D341Med (cell line): Measurements from ENCODE around the gene TTC3.
A peak's percentile ranks its signal among the peaks of the same experiment; 100 is the strongest.
"Not testable (repeated sequence)": the region's sequence is repeated elsewhere in the genome, so short reads cannot be mapped to it uniquely, and the experiment has no call there.

Source experiments
- DNase-seq: peaks from one replicate; pipeline ENCODE4 v3.0.0; 2012; ENCODE audit warnings: low spot score

The TTC3 gene, protein sequence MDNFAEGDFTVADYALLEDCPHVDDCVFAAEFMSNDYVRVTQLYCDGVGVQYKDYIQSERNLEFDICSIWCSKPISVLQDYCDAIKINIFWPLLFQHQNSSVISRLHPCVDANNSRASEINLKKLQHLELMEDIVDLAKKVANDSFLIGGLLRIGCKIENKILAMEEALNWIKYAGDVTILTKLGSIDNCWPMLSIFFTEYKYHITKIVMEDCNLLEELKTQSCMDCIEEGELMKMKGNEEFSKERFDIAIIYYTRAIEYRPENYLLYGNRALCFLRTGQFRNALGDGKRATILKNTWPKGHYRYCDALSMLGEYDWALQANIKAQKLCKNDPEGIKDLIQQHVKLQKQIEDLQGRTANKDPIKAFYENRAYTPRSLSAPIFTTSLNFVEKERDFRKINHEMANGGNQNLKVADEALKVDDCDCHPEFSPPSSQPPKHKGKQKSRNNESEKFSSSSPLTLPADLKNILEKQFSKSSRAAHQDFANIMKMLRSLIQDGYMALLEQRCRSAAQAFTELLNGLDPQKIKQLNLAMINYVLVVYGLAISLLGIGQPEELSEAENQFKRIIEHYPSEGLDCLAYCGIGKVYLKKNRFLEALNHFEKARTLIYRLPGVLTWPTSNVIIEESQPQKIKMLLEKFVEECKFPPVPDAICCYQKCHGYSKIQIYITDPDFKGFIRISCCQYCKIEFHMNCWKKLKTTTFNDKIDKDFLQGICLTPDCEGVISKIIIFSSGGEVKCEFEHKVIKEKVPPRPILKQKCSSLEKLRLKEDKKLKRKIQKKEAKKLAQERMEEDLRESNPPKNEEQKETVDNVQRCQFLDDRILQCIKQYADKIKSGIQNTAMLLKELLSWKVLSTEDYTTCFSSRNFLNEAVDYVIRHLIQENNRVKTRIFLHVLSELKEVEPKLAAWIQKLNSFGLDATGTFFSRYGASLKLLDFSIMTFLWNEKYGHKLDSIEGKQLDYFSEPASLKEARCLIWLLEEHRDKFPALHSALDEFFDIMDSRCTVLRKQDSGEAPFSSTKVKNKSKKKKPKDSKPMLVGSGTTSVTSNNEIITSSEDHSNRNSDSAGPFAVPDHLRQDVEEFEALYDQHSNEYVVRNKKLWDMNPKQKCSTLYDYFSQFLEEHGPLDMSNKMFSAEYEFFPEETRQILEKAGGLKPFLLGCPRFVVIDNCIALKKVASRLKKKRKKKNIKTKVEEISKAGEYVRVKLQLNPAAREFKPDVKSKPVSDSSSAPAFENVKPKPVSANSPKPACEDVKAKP (N-terminal part only)

DNA sequence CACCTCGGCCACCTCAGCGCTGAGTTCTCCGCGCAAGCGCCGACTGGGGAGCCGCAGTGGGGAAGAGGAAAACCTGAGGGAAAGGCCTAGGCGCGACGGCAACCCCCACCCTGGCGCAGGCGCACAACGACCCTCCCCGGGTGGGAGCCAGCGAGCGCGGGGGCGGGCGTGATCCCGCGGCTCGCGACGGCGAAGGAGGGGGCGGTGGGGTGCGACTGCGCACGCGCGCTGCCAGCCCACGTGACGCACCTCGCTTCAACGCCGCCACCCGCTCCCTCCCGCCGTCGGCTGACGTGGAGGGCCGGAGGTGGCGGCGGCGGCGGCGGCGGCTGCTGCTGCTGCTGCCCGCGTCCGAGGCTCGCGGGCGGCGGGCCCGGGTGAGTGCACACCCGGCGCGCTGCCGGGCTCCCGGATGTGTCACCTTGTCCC lies at the start of gene TTC3, which contains the start of gene PIGP:
Gene TTC3, plus strand, starts transcription at position 267 of the 429 bp plus-strand sequence. CDS start 14,004 bp downstream, outside the sequence.
Gene PIGP, minus strand, starts transcription at position 84 of the 429 bp plus-strand sequence. CDS start 556 bp downstream, outside the sequence.
- peak; percentile 99 for DNase-seq

DNA sequence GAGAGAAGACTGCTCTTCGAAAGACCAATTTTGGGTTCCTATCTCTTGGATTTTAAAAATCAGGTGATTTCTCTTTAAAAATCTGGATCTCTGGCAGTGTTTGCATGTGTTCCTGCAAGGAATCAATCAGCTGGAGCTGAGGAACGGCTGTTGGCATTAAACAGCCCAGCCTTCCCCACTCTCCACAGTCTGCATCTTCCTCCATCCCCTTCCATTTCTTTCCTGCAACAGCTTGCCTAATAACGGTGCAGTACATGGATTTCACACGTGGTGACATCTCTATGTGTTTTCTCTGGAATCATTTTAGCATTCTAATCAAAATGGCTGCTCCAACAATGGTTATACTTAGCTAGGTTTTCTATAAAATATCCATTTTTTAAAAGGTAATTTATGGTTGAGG lies 46.6 kb upstream of the TTC3 start:
- no peak for DNase-seq

DNA sequence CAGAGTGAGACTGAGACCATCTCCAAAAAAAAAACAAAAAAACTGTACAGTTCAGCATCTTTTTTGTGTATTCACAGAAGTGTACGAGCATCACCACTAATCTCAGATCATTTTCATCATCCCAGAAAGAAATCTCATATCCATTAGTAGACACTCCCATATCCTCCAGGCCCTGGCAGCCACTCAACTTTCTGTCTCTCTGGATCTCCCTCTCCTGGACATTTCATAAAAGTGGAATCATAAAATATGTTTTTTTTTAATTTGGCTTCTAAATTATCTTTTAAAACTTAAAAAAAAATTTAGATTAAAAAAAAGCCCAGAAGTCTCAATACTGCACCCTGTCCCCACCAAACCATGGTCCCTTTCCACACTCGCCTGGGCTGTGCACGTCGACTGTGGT lies 44.5 kb upstream of the TTC3 start:
- DNase-seq: no peak

DNA sequence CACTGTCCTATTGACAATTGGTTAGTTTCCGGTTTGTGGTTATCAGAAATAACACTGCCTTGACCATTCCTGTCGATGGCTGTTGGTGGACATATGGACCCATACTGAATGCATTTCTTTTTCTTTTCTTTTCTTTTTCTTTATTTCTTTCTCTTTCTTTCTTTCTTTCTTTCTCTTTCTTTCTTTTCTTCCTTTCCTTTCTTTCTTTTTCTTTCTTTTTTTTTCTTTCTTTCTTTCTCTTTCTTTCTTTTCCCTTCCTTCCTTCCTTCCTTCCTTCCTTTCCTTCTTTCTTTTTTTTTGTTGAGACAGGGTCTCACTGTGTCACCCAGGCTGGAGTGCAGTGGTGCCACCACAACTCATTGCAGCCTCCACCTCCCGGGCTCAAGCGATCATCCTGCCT lies 42.2 kb upstream of the TTC3 start:
- DNase-seq: no peak

DNA sequence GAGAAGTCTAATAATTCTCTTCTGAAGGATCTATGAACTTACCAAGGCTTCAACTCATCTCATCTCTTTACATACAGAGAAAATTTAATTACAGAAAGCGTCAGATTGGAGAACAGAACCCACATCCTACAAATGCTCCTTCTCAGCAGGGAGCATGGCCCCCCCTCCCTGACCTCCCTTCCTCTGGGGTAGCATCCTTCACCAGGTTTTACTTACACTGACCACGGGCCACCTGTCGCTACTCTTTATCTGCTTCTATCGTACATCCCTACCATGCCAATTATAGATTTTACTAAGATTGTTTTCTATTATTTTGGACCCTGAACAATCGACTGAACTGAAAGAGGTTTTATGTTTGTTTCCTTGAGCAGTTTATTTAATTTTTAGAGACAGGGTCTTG lies 40.8 kb upstream of the TTC3 start:
- no peak for DNase-seq

DNA sequence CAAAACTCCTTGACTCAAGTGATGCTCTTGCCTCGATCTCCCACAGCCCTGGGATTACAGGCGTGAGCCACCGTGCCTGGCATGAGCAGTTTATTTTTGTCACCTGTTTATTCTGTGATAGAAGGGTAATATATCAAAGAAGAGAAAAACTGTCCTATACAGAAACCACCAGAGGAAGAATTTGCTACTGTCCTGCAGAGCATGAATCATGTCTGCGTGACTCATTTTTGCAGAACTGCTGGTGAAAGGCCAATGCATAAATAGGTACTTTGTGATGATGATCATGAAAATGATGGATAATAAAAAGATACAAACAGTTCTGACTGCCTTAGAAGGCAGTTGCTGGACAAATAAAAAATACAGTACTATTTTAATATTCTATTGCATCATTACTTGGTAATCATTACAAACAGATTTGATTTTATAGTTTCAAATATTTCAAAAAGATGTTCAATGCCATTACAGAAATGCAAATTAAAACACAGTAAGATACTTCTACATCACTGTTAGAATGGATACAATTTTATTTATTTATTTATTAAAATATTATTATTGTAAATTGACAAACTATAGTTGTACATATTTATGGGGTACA lies 40.1 kb upstream of the TTC3 start:
- no peak for DNase-seq

DNA sequence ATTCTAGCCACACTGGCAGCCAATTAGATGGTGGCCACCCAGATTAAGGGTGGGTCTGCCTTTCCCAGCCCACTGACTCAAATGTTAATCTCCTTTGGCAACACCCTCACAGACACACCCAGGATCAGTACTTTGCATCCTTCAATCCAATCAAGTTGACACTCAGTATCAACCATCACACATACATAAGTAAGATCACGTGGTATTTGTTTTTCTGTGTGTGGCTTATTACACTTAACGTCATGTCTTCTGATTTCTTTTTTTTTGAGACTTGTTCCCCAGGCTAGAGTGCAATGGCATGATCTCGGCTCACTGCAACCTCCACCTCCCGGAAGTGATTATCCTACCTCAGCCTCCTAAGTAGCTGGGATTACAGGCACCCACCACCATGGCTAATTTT lies 38.7 kb upstream of the TTC3 start:
- not testable (repeated sequence) for DNase-seq

DNA sequence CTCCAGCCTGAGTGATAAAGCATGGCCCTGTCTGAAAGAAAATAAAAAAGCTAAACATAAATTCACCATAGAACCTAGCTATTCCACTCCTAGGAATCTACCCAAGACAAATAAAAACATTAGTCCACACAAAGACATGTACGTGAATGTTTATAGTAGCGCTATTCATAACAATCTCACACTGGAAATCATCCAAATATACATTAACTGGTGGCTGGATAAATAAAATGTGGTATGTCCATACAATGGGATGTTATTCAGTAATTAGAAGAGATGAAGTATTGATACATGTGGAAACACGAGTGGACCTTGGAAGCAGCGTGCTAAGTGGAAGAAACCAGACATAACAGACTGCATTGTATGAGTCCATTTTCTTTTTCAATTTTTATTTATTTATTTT lies 36.9 kb upstream of the TTC3 start:
- no peak for DNase-seq

DNA sequence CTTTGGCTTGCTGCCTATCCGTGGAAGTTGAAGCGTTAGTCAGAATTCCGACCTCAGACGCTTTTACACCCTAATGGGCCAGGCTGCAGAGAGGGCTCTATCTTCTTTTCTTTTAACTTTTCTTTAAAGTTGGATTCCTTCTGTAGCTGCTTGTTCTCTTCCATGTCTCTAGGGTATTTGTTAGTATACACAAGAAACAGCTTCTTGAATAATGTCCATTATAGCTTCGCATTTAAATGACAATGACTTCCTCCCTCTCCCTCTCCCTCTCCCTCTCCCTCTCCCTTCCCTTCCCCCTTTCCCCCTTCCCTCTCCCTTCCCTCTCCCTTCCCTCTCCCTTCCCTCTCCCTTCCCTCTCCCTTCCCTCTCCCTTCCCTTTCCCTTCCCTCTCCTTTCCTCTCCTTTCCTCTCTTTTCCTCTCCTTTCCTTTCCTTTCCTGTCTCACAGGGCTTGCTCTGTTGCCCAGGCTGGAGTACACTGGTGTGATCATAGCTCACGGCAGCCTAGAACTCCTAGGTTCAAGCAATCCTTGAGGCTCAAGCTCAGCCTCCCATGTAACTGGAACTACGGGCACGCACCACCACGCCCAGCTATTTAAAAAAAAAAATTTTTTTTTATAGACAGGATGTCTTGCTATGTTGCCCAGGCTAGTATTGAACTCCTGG lies 33.5 kb upstream of the TTC3 start:
- no peak for DNase-seq

DNA sequence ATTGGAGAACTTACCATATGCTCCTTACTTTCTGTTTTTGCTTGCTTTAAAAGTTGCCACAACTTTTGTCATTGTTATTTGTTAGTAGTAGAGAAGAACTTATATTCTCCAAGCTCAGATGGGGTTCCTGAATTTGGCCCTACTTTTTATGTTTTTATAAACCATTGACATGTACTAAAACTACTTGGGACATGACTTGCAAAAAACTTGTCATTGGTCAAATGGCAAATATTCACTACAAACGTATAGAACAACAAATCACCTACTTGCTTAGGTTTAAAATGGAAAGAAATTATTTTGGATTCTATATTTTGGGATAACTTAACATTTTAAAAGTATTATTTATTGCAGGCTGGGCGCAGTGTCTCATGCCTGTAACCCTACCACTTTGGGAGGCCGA lies 32.8 kb upstream of the TTC3 start:
- DNase-seq: no peak

DNA sequence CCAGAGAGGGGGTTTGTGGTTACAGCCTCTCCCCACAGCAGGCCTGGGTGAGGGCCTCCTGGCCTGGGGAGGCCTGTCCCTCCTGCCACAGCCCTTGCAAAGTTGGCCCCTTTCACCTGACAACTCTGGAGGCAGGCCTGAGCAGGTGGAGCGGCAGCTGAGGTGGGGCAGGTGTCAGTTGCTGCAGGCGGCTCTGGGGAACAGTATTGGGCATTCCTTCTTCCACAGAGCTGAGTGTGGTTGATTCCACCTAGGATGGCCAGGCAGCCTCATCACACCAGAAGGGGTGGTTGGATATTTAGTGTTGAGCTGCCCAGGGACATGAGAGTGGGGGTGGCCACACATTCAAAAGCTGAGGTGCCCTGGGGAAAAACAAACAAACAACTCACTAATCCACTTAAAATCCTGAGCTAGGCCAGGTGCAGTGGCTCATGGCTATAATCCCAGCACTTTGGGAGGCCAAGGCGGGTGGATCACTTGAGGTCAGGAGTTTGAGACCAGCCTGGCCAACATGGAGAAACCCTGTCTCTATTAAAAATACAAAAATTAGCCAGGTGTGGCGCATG lies 31.3 kb upstream of the TTC3 start:
- peak; percentile 50 for DNase-seq

DNA sequence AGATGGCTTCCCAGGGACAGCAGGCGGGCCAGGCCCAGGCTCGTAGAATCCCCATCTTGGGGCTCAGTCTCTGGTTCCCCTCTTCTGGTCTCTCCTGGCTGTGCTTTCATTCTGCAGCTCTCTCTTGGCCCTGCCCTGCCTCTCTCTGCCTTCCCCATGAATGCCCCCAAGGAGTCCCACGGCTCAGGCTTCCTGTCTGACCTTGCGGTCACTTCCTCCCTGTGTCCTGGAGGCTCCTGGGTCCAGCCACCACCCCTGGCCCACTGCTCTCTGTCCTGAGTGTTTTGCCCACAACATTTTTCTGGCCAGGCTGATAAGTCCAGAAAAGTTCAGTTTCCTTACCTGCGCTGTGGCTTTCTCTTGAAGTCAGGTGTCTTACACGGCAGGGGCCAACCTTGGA lies 29.2 kb upstream of the TTC3 start:
- DNase-seq: no peak

DNA sequence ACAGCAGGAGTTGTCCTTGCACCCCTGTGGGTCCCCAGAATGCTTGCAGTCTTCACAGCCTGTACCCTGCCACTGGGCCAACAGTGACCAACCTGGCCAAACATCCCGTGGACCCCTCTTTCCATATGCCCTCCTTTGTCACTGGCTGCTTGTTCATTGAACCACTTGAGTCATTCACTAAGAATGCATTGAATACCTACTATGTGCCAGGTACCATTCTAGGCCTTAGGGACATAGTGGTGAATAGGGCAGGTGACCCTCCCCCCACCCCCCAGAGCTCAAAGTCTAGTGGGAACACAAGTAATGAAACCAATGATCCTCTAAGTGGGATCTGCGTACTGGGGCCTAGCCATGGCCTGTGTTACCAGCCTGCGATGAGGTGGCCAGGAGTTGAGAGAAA lies 28.4 kb upstream of the TTC3 start:
- DNase-seq: no peak

DNA sequence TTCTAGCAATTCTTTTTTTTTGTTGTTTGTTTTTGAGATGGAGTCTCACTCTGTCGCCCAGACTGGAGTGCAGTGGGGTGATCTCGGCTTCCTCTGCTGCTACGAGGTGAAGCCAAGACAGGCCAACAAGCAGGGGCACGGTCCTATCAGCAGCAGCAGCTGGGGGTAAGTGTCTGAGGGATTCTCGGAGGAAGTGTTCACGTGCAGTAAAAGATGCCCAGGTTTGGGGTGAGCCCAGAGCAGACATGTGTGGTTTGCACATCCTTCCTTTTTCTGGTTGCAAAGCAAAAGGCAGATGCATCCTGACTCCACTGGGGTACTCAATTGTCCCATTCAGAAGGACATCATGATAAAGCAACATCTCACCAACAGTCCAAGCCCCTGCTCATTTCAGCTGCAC lies 27.9 kb upstream of the TTC3 start:
- no peak for DNase-seq

DNA sequence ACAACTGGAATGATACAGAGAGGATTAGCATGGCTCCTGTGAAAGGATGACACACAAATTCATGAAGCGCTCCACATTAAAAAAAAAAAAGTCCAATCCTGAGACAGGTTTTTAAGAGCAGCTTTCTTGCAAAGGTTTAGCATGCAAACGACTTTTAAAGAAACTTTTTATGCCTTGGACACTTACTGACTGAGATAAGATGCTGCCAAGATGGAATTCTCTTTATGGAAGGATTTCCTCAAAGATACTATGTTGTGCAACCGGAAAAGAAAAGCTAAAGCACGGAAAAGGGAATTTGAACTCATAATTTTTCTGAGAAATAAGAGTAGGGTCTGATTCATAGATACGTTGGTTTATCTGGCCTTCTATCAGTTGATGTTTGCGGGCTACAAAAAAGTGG lies 27.5 kb upstream of the TTC3 start:
- no peak for DNase-seq

DNA sequence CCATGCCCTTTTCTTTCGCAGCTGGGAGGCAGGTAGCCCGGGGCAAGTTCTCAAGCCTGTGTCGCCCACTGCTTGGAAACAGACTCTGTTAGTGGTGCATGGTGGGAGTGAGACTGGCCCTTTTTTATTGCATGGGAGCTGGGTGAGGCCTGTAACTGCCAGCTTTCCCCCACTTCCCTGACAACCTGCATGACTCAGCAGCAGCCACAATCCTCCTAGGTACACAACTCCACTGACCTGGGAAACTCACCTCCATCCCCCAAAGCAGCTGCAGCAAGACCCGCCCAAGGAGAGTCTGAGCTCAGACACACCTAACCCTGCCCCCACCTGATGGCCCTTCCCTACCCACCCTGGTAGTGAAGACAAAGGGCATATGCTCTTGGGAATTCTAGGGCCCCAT lies 26.0 kb upstream of the TTC3 start:
- DNase-seq: no peak

DNA sequence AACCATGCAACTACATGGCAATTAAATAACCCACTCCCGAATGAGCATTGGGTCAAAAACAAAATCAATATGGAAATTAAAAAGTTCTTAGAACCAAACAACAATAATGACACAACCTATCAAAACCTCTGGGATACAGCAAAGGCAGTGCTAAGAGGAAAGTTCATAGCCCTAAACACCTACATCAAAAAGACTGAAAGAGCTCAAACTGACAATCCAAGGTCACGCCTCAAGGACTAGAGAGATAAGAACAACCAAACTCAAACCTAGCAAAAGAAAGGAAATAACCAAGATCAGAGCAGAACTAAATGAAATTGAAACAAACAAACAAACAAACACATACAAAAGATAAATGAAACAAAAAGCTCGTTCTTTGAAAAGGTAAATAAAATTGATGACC lies 23.3 kb upstream of the TTC3 start:
- DNase-seq: not testable (repeated sequence)

DNA sequence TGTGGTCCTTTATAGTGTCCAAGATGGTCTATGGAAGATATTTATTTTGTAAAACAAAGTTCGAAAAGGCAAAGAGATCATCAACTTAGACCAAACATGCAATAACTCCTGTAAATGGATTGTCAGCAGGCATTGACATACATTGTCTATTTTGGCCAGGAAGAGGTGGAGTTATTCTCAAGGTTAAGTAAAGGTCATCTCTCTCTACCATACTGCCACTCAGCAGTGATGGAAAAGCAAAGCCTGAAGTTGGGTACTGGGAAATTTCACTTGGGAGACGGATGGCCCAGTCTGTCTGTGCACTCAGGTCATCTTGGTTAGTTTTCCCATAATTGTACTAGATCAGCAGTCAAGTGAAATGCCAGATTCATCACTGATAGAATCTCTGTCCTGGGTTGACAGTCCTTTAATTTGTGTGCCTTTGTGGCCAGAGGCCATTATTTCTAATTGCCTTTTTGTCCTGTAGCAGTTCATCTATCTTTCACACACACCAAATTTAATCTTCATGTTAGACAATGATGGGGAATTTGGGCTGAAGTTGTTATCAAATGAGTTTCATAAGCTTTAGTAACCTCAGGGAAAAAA lies 17.7 kb upstream of the TTC3 start:
- DNase-seq: no peak

DNA sequence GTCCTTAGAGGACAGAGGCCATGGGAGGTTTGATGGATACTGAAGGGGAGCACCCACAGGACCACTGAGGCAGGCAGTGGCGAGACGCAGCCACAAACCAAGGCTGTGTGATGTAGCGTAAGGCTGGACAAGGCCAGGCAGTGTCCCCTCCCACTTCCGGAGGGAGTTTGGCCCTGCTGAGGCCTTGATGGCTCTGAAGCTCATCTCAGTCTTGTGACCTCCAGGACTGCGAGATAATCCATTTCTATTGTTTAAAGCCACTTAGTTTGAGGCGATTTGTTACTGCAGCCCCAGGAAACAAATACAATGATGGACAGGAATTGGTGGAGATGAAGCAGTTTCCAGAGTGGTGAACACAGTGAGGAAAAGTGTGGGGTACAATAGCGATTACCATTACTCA lies 15.4 kb upstream of the TTC3 start:
- no peak for DNase-seq

DNA sequence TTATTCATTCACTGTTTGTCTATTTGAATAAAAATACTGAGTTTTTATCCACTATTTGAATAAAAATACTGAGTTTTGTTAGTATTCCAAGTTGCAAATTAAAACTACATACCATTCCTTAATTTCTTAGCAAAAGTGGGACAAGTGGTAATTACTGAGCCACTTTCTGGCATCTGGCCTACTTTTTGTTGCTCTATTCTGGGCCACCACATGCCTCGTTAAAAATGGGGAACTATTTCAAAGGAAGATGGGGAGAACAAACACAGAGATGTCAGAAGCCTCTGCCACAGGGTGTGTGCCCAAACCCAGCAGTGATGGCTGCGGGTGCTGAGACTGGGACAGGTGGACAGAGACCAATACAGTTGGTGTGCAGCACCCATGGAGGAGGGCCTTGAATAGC lies 14.8 kb upstream of the TTC3 start:
- DNase-seq: no peak

DNA sequence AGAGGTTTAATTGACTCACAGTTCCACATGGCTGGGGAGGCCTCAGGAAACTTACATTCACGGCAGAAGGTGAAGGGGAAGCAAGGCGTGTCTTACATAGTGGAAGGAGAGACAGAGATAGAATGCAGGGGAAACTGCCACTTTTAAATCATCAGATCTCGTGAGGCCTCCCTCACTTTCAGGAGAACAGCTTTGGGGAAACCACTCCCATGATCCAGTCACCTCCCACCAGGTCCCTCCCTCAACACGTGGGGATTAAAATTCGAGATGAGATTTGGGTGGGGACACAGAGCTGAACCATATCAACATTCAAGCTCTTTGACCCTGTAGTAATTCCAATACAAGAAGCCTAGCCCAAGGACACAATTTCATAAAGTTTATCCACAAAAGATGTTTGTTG lies 13.9 kb upstream of the TTC3 start:
- DNase-seq: no peak
